Measurements from ENCODE around the gene SCGB1D1. TPM values are rescaled to one million over a fixed set of nuclear protein-coding genes. Genes with fewer than 3 reads are reported as not detected.
"Not testable (repeated sequence)": the region's sequence is repeated elsewhere in the genome, so short reads cannot be mapped to it uniquely, and the experiment has no call there.

SCGB1D1 gene
- total and polyA plus RNA-seq, 12 donors: not detected

- Histone ChIP-seq H3K36me3 (no peaks in the 10 kb centered on the region), H3K9me3 (no peaks in the 10 kb centered on the region), H3K27me3 (peaks cover 0 to 67% (median 27%) of the 10 kb centered on the region in 7 donors), H3K27ac (no peak overlapping the region), H3K4me3 (no peak overlapping the region), H3K4me1 (no peaks in the 10 kb centered on the region)
- 63 to 70% methylated on average over 4 of the region's 4 CpGs for WGBS, 2 donors
- ATAC-seq: no peak
- intact Hi-C loops (cut with DNase I): no loop called here
- no peak for DNase-seq
- no peak for TF ChIP-seq CTCF (IDR thresholded peaks at IDR 0.05)
These were observed 3.9 kb downstream of the SCGB1D1 start for GRCh38 chr11:62193952-62194351.

- H3K9me3 ChIP-seq; H3K36me3 ChIP-seq; DNase-seq; intact Hi-C loops (cut with DNase I); H3K27ac ChIP-seq; H3K4me3 ChIP-seq; H3K4me1 ChIP-seq; ATAC-seq: not testable (repeated sequence)
- 13 to 19% methylated on average over 4 to 5 of the region's 9 CpGs for WGBS, 2 donors
- peaks cover 0 to 66% (median 29%) of the 10 kb centered on the region in 7 donors for H3K27me3 ChIP-seq
These were observed 5.0 kb downstream of the SCGB1D1 start for GRCh38 chr11:62195010-62195409.

- no peak for ATAC-seq
These were observed 5.9 kb downstream of the SCGB1D1 start for GRCh38 chr11:62195945-62196344.

GRCh38 chr11:62197400-62197799, 7.4 kb downstream of the SCGB1D1 start:
- H3K9me3 ChIP-seq; H3K36me3 ChIP-seq; H3K27ac ChIP-seq; intact Hi-C loops (cut with DNase I); DNase-seq; H3K4me1 ChIP-seq; H3K4me3 ChIP-seq; ATAC-seq: not testable (repeated sequence)
- peaks cover 0 to 57% (median 30%) of the 10 kb centered on the region in 7 donors for H3K27me3 ChIP-seq
- 71 to 98% methylated on average over 2 of the region's 2 CpGs for WGBS, 2 donors

More at GRCh38 chr11:62195945-62196344, 5.9 kb downstream of the SCGB1D1 start:
- peaks cover 0 to 64% (median 32%) of the 10 kb centered on the region in 7 donors for H3K27me3 ChIP-seq
- TF ChIP-seq CTCF (IDR thresholded peaks at IDR 0.05): peak in 1 of 9 donors; percentile 9
- 57 to 68% methylated on average over 7 of the region's 7 CpGs for WGBS, 2 donors
- intact Hi-C loops (cut with DNase I): no loop called here
- no peak overlapping the region for H3K27ac ChIP-seq
- no peak for DNase-seq
- no peaks in the 10 kb centered on the region for H3K9me3 ChIP-seq
- H3K36me3 ChIP-seq: no peaks in the 10 kb centered on the region
- H3K4me3 ChIP-seq: no peak overlapping the region
- H3K4me1 ChIP-seq: no peaks in the 10 kb centered on the region

GRCh38 chr11:62201376-62201775, 11.4 kb downstream of the SCGB1D1 start:
- TF ChIP-seq CTCF (IDR thresholded peaks at IDR 0.05): no peak
- Histone ChIP-seq H3K4me3 (no peak overlapping the region), H3K36me3 (no peaks in the 10 kb centered on the region), H3K9me3 (no peaks in the 10 kb centered on the region), H3K27ac (no peak overlapping the region), H3K27me3 (peaks cover 0 to 40% (median 6%) of the 10 kb centered on the region in 7 donors), H3K4me1 (no peaks in the 10 kb centered on the region)
- intact Hi-C loops (cut with DNase I): no loop called here
- no peak for DNase-seq
- WGBS, 2 donors: 77 to 79% methylated on average over 2 of the region's 2 CpGs
- ATAC-seq: no peak

Data from heart right ventricle (tissue), 16 donors.